Activated CD4-positive, alpha-beta T cell treated with anti-CD3 and anti-CD28 coated beads for 36 hours (primary cell): ENCODE measurements around the gene SLU7. TPM values are rescaled to one million over a fixed set of nuclear protein-coding genes. Genes with fewer than 3 reads are reported as not detected.

Source experiments
- ATAC-seq: fragments of 200-7000 bp; cut with Tn5 transposase; one replicate; pipeline ENCODE4 v1.10.0; 2021; ENCODE audit warnings: mild to moderate bottlenecking, moderate library complexity
- CTCF ChIA-PET: fragments of 350-600 bp; sonication (Branson Sonifier 250); formaldehyde crosslinking; loops from one replicate; lab custom pipeline; 2021; ENCODE audit warnings: antibody characterized with exemption; lab: Charles Lee
- POLR2A ChIA-PET: fragments of 350-600 bp; sonication (Branson Sonifier 250); formaldehyde crosslinking; loops from one replicate; lab custom pipeline; 2021; ENCODE audit warnings: antibody characterized with exemption, inconsistent platforms; lab: Charles Lee
- DNase-seq: peaks from one replicate; pipeline ENCODE4 v3.0.0-alpha.2; 2020
- H3K27ac Mint-ChIP-seq: one replicate; pipeline ENCODE4 v1.8.0; 2021; ENCODE audit warnings: mixed read lengths
- H3K27me3 Mint-ChIP-seq: one replicate; pipeline ENCODE4 v1.8.0; 2021; ENCODE audit warnings: mixed read lengths
- H3K36me3 Mint-ChIP-seq: one replicate; pipeline ENCODE4 v1.8.0; 2021; ENCODE audit warnings: low read depth, mixed read lengths
- H3K4me1 Mint-ChIP-seq: one replicate; pipeline ENCODE4 v1.8.0; 2021; ENCODE audit warnings: mixed read lengths
- H3K4me3 Mint-ChIP-seq: one replicate; pipeline ENCODE4 v1.8.0; 2021; ENCODE audit warnings: mild to moderate bottlenecking, moderate library complexity, mixed read lengths
- H3K9me3 Mint-ChIP-seq: one replicate; pipeline ENCODE4 v1.8.0; 2021; ENCODE audit warnings: low read depth, mixed read lengths
- intact Hi-C, 2 experiments: fragments of 100-400 bp; cut with DNase I in 1 of 2; cut with micrococcal nuclease in 1 of 2; formaldehyde crosslinking; loops; one replicate each; pipeline versions ENCODE4 v1.14.2 to v1.15.1; 2022 to 2024; cut with DNase I, micrococcal nuclease
- total RNA-seq, 2 experiments: library from RNA; stranded (reverse); gene quantifications; one replicate each; pipeline ENCODE4 v1.2.3, GENCODE V29; 2021

SLU7 gene
- total RNA-seq, 2 experiments from 2014 or later: 41.1 to 53.0 TPM

GRCh38 chr5:160419458-160420330 lies 813 bp upstream of the SLU7 start:
- Mint-ChIP-seq H3K9me3 (no peaks in the 10 kb centered on the region), H3K36me3 (peaks cover 24% of the 10 kb centered on the region), H3K4me3 (peak overlapping the region; percentile 96), H3K27me3 (no peaks in the 10 kb centered on the region), H3K4me1 (peaks cover 66% of the 10 kb centered on the region), H3K27ac (peak overlapping the region; percentile 99)
- CTCF ChIA-PET: interaction anchor here (0.6 to 9.3 kb wide), 5 partner anchors 12 to 93 kb away, joined by 3 to 107 read pairs (median 5); no protein-coding TSS in a partner anchor
- ATAC-seq: peak; percentile 31
- POLR2A ChIA-PET: interaction anchor here (0.5 to 1.5 kb wide), 5 partner anchors 19 to 389 kb away, joined by 3 to 6 read pairs (median 5); no protein-coding TSS in a partner anchor
- no peak for DNase-seq
- intact Hi-C loops: loop anchor here (1.0 to 5.0 kb wide), 8 partner anchors 19 to 1212 kb away; partner anchors contain the start of genes FAM200C (in 2 of the 2), PWWP2A (in 2 of the 2), RNF145 (in 1 of the 2) and TTC1 (in 1 of the 2)

- intact Hi-C loops: loop anchor here (1.0 to 10.0 kb wide), 4 partner anchors 19 to 955 kb away; partner anchors contain the start of genes SLU7 (in 2 of the 2) and PWWP2A (in 1 of the 2)
- CTCF ChIA-PET: interaction anchor here (0.7 to 0.8 kb wide), 2 partner anchors 14 to 43 kb away, joined by 3 to 4 read pairs; no protein-coding TSS in a partner anchor
- DNase-seq: peak; percentile 83
These were observed 19.2 kb downstream of the SLU7 start, which contains the start of gene FAM200C for GRCh38 chr5:160399402-160400353. FAM200C (minus strand) TSS chr5:160400054; CDS start chr5:160395490, 4,564 bp downstream.

GRCh38 chr5:160398806-160399205 lies 20.1 kb downstream of the SLU7 start:
- CTCF ChIA-PET: no interaction called here
- Mint-ChIP-seq H3K4me1 (peaks cover 19% of the 10 kb centered on the region), H3K27ac (peak overlapping the region; percentile 86), H3K9me3 (no peaks in the 10 kb centered on the region), H3K4me3 (peak overlapping the region; percentile 86), H3K36me3 (peaks cover 13% of the 10 kb centered on the region), H3K27me3 (no peaks in the 10 kb centered on the region)
- intact Hi-C loops: loop anchor here in 1 of 2 experiments (10.0 kb wide), 1 partner anchor 954 kb away; no protein-coding TSS in a partner anchor
- DNase-seq: no peak
- ATAC-seq: no peak
- POLR2A ChIA-PET: no interaction called here

More at GRCh38 chr5:160399402-160400353, 19.2 kb downstream of the SLU7 start, which contains the start of gene FAM200C:
- POLR2A ChIA-PET: no interaction called here
- peaks cover 18% of the 10 kb centered on the region for H3K36me3 Mint-ChIP-seq
- peak within 1 kb of the TSS; percentile 86 for H3K27ac Mint-ChIP-seq
- ATAC-seq: peak; percentile 87
- H3K4me1 Mint-ChIP-seq: peaks cover 19% of the 10 kb centered on the region
- H3K27me3 Mint-ChIP-seq: no peaks in the 10 kb centered on the region
- no peaks in the 10 kb centered on the region for H3K9me3 Mint-ChIP-seq
- peak within 1 kb of the TSS; percentile 86 for H3K4me3 Mint-ChIP-seq

DNA sequence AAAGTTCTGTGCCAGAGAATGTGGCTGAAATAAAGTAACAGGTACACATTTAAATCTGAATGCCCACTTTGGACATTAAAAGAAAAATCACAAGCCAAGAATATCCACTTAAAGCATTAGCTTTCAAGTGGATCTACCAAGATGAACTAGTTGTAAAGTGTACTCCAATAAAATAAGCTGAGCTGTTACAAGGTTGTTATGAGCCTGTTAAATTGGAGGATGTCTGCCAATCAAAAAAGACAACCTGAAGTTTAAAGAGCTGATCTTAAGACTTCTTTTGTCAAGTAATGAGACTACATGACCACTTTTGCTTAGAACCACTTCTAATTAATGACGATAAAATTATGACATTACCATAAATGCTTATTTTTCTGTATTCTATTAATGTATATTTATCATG lies 21.4 kb downstream of the SLU7 start:
- ChIA-PET POLR2A (no interaction called here), CTCF (interaction anchor here (0.5 to 1.3 kb wide), 4 partner anchors 10 to 61 kb away, joined by 3 to 4 read pairs (median 3); partner anchors contain the start of gene SLU7)
- Mint-ChIP-seq H3K27ac (no peak overlapping the region), H3K4me1 (peaks cover 19% of the 10 kb centered on the region), H3K9me3 (no peaks in the 10 kb centered on the region), H3K4me3 (no peak overlapping the region), H3K27me3 (no peaks in the 10 kb centered on the region), H3K36me3 (peaks cover 7% of the 10 kb centered on the region)
- no peak for DNase-seq
- ATAC-seq: no peak
- intact Hi-C loops: loop anchor here in 1 of 2 experiments (10.0 kb wide), 1 partner anchor 953 kb away; no protein-coding TSS in a partner anchor

DNA sequence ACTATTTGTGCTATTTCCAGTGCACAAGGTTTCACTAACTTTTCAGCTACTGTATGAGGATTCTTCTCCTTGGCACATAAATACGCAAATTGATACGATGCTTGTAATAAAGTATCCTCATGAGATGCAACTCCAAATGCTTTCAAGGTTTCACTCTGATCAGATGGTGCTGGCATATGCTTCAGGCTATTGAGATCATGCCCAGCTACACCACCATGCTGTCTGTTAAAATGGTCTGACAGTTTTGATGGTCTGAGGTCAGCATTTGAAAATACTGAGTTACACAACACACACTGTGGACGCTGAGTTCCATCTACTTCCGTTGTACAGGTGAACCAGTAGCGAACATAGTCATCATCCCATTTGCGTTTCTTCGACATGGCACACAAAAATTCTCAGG lies 23.8 kb downstream of the SLU7 start:
- peaks cover 2% of the 10 kb centered on the region for H3K36me3 Mint-ChIP-seq
- H3K9me3 Mint-ChIP-seq: no peaks in the 10 kb centered on the region
- DNase-seq: no peak
- POLR2A ChIA-PET: no interaction called here
- H3K27ac Mint-ChIP-seq: no peak overlapping the region
- CTCF ChIA-PET: interaction anchor here (0.6 kb wide), 1 partner anchor 1255 kb away, joined by 3 read pairs; no protein-coding TSS in a partner anchor
- H3K4me3 Mint-ChIP-seq: no peak overlapping the region
- H3K4me1 Mint-ChIP-seq: peaks cover 14% of the 10 kb centered on the region
- H3K27me3 Mint-ChIP-seq: no peaks in the 10 kb centered on the region
- intact Hi-C loops: loop anchor here in 1 of 2 experiments (2.0 to 10.0 kb wide), 2 partner anchors 314 to 950 kb away; no protein-coding TSS in a partner anchor
- no peak for ATAC-seq

DNA sequence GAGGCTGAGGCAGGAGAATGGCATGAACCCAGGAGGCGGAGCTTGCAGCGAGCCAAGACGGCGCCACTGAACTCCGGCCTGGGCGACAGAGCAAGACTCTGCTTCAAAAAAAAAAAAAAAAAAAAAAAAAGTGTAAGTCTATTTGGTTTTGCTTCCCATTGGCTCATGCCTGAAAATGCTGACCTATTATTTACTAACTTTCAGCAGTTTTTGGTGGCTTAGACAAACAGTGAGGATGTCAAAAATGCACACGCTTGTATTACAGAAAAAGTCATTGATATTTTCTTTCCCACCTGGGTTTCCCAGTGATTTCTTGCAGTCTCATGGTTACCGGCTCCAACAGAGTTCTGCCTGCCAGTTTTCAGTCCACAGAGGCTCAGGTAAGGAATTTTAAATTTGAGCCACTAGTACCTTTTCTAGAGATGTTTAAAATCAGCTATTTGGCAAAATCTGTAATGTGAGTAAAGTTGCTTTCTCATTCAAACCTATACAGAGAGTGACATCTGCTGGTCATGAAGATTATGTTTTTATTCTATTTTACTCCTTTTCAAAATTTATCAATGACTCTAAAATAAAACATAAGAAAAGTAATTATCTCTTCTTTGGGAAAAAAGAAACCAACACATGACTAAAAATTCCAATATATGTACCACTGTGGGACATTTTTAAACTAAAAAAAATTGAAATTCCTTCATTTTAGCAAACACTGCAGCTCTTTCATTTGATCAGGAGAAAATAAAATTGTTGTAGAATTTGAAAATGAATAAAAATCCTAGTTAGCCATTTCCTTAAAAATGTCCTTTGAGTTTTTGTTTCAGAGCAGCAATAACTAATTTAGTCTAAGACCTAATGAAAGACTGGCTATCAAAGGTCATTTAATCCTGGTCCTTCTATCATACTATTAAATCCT lies 27.8 kb downstream of the SLU7 start:
- H3K27me3 Mint-ChIP-seq: no peaks in the 10 kb centered on the region
- peaks cover 13% of the 10 kb centered on the region for H3K9me3 Mint-ChIP-seq
- DNase-seq (no peak), ATAC-seq (no peak)
- intact Hi-C loops: loop anchor here (1.0 to 10.0 kb wide), 5 partner anchors 46 to 946 kb away; no protein-coding TSS in a partner anchor
- no peak overlapping the region for H3K27ac Mint-ChIP-seq
- no peaks in the 10 kb centered on the region for H3K36me3 Mint-ChIP-seq
- CTCF ChIA-PET: interaction anchor here (0.9 to 2.4 kb wide), 14 partner anchors 11 to 371 kb away, joined by 3 to 10 read pairs (median 4); no protein-coding TSS in a partner anchor
- POLR2A ChIA-PET: interaction anchor here (0.7 kb wide), 1 partner anchor 366 kb away, joined by 3 read pairs; no protein-coding TSS in a partner anchor
- no peak overlapping the region for H3K4me3 Mint-ChIP-seq
- H3K4me1 Mint-ChIP-seq: no peaks in the 10 kb centered on the region

DNA sequence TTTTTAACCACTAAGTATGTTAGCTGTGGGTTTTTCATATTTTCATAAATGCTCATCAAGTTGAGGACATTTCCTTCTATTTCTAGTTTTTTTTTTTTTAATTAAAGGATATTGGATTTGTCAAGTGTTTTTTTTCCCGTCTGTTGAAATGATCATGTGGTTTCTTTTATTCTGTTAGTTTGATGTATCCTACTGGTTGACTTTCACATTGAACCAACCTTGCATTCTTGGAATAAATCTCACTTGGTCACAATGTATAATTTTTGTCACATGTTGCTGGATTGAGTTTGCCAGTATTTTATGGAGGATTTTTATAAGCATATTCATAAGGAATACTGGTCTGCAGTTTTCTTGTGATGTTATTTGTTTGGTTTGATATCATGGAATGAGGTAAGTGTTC lies 31.4 kb downstream of the SLU7 start:
- H3K4me3 Mint-ChIP-seq: no peak overlapping the region
- DNase-seq (no peak), ATAC-seq (no peak)
- H3K36me3 Mint-ChIP-seq: no peaks in the 10 kb centered on the region
- intact Hi-C loops: no loop called here
- ChIA-PET CTCF (no interaction called here), POLR2A (no interaction called here)
- H3K27ac Mint-ChIP-seq: no peak overlapping the region
- H3K4me1 Mint-ChIP-seq: no peaks in the 10 kb centered on the region
- peaks cover 13% of the 10 kb centered on the region for H3K9me3 Mint-ChIP-seq
- no peaks in the 10 kb centered on the region for H3K27me3 Mint-ChIP-seq

DNA sequence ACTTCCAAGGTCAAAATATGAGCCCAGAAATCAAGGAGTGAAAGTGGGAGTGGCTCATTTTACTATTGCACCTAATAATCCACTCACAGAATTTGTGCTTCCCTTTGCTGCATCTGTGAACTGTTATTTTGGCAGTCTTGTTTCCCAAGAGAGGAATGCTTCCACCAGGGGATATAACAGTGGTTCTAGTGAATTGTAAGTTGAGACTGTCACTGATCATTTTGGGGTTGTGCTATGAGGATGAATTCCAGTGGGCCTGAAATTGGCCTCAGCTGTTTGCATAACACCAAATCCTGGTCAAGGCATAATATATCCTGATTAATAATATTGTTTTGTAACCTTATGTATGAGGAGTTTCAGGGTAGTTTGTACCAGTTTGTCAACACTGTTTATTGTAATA lies 33.4 kb downstream of the SLU7 start:
- Mint-ChIP-seq H3K27ac (no peak overlapping the region), H3K9me3 (peaks cover 13% of the 10 kb centered on the region), H3K4me1 (no peaks in the 10 kb centered on the region), H3K27me3 (no peaks in the 10 kb centered on the region), H3K36me3 (no peaks in the 10 kb centered on the region), H3K4me3 (no peak overlapping the region)
- ChIA-PET POLR2A (no interaction called here), CTCF (interaction anchor here (1.0 kb wide), 1 partner anchor 40 kb away, joined by 3 read pairs; no protein-coding TSS in a partner anchor)
- intact Hi-C loops: no loop called here
- ATAC-seq: no peak
- no peak for DNase-seq

- ATAC-seq: no peak
- POLR2A ChIA-PET: no interaction called here
- Mint-ChIP-seq H3K9me3 (peaks cover 13% of the 10 kb centered on the region), H3K27me3 (no peaks in the 10 kb centered on the region), H3K4me1 (no peaks in the 10 kb centered on the region), H3K4me3 (no peak overlapping the region), H3K27ac (no peak overlapping the region), H3K36me3 (no peaks in the 10 kb centered on the region)
- no peak for DNase-seq
- intact Hi-C loops: no loop called here
- CTCF ChIA-PET: interaction anchor here (0.6 kb wide), 1 partner anchor 1774 kb away, joined by 3 read pairs; no protein-coding TSS in a partner anchor
These were observed 34.2 kb downstream of the SLU7 start for GRCh38 chr5:160384681-160385080.

GRCh38 chr5:160382346-160382745 lies 36.5 kb downstream of the SLU7 start:
- DNase-seq (no peak), ATAC-seq (no peak)
- no peak overlapping the region for H3K27ac Mint-ChIP-seq
- H3K36me3 Mint-ChIP-seq: no peaks in the 10 kb centered on the region
- H3K4me3 Mint-ChIP-seq: no peak overlapping the region
- H3K9me3 Mint-ChIP-seq: peaks cover 2% of the 10 kb centered on the region
- intact Hi-C loops: no loop called here
- peaks cover 3% of the 10 kb centered on the region for H3K27me3 Mint-ChIP-seq
- CTCF ChIA-PET: no interaction called here
- POLR2A ChIA-PET: no interaction called here
- no peaks in the 10 kb centered on the region for H3K4me1 Mint-ChIP-seq
